ENCODE data around the gene GALNTL6.
"Not testable (repeated sequence)": the region's sequence is repeated elsewhere in the genome, so short reads cannot be mapped to it uniquely, and the experiment has no call there.

The GALNTL6 gene

GRCh38 chr4:172867835-172868234 is 1054.6 kb downstream of the GALNTL6 start:
- no peak for DNase-seq (ENCODE audit: low read depth)

GRCh38 chr4:172868271-172868670 is 1055.1 kb downstream of the GALNTL6 start:
- DNase-seq (ENCODE audit: low read depth), result no peak

- DNase-seq (ENCODE audit: low read depth), result no peak
Measured at GRCh38 chr4:172869621-172870268, 1056.5 kb downstream of the GALNTL6 start.

GRCh38 chr4:172871381-172871780 is 1058.2 kb downstream of the GALNTL6 start:
- DNase-seq (ENCODE audit: low read depth), result no peak

GRCh38 chr4:172874944-172875343 is 1061.7 kb downstream of the GALNTL6 start:
- DNase-seq (ENCODE audit: low read depth), result no peak

GRCh38 chr4:172876394-172876793 is 1063.2 kb downstream of the GALNTL6 start:
- no peak for DNase-seq (ENCODE audit: low read depth)

- DNase-seq (ENCODE audit: low read depth), result no peak
Measured at GRCh38 chr4:172881645-172882044, 1068.4 kb downstream of the GALNTL6 start.

- DNase-seq (ENCODE audit: low read depth), result not testable (repeated sequence)
Measured at GRCh38 chr4:172887358-172887757, 1074.2 kb downstream of the GALNTL6 start.

GRCh38 chr4:172887959-172888358 is 1074.8 kb downstream of the GALNTL6 start:
- DNase-seq (ENCODE audit: low read depth), result no peak

GRCh38 chr4:172892300-172892699 is 1079.1 kb downstream of the GALNTL6 start:
- DNase-seq (ENCODE audit: low read depth), result no peak

- no peak for DNase-seq (ENCODE audit: low read depth)
Measured at GRCh38 chr4:172895699-172896098, 1082.5 kb downstream of the GALNTL6 start.

- no peak for DNase-seq (ENCODE audit: low read depth)
Measured at GRCh38 chr4:172897046-172897445, 1083.8 kb downstream of the GALNTL6 start.

GRCh38 chr4:172898715-172899114 is 1085.5 kb downstream of the GALNTL6 start:
- no peak for DNase-seq (ENCODE audit: low read depth)

- no peak for DNase-seq (ENCODE audit: low read depth)
Measured at GRCh38 chr4:172899861-172900260, 1086.7 kb downstream of the GALNTL6 start.

GRCh38 chr4:172900900-172901299 is 1087.7 kb downstream of the GALNTL6 start:
- no peak for DNase-seq (ENCODE audit: low read depth)

- DNase-seq (ENCODE audit: low read depth), result not testable (repeated sequence)
Measured at GRCh38 chr4:172912468-172912867, 1099.3 kb downstream of the GALNTL6 start.

- not testable (repeated sequence) for DNase-seq (ENCODE audit: low read depth)
Measured at GRCh38 chr4:172917403-172917802, 1104.2 kb downstream of the GALNTL6 start.

GRCh38 chr4:172919269-172919668 is 1106.1 kb downstream of the GALNTL6 start:
- DNase-seq (ENCODE audit: low read depth), result no peak

- no peak for DNase-seq (ENCODE audit: low read depth)
Measured at GRCh38 chr4:172927096-172927814, 1114.1 kb downstream of the GALNTL6 start.

GRCh38 chr4:172928347-172928746 is 1115.1 kb downstream of the GALNTL6 start:
- DNase-seq (ENCODE audit: low read depth), result no peak

- DNase-seq (ENCODE audit: low read depth), result no peak
Measured at GRCh38 chr4:172938072-172938829, 1125.0 kb downstream of the GALNTL6 start.

- DNase-seq (ENCODE audit: low read depth), result no peak
Measured at GRCh38 chr4:172938870-172939269, 1125.7 kb downstream of the GALNTL6 start.

- DNase-seq (ENCODE audit: low read depth), result no peak
Measured at GRCh38 chr4:172942840-172943239, 1129.6 kb downstream of the GALNTL6 start.
